Measurements from ENCODE around the gene OBSCN. TPM values are rescaled to one million over a fixed set of nuclear protein-coding genes. Genes with fewer than 3 reads are reported as not detected.
A peak's percentile ranks its signal among the peaks of the same experiment; 100 is the strongest.
"Not testable (repeated sequence)": the region's sequence is repeated elsewhere in the genome, so short reads cannot be mapped to it uniquely, and the experiment has no call there.

The OBSCN gene
- total RNA-seq, 1 donor from 2014 or later, result 7.6 TPM

- Histone ChIP-seq H3K36me3 (ENCODE audit: control insufficient read depth, insufficient read depth, low read length) (no peaks in the 10 kb centered on the region), H3K27me3 (ENCODE audit: control insufficient read depth, insufficient read depth, low read length) (no peaks in the 10 kb centered on the region), H3K4me3 (ENCODE audit: low read depth, low read length) (no peak overlapping the region)
- FAIRE-seq (no peak), DNase-seq (ENCODE audit: low read depth) (no peak)
- TF ChIP-seq, protein P1, sequence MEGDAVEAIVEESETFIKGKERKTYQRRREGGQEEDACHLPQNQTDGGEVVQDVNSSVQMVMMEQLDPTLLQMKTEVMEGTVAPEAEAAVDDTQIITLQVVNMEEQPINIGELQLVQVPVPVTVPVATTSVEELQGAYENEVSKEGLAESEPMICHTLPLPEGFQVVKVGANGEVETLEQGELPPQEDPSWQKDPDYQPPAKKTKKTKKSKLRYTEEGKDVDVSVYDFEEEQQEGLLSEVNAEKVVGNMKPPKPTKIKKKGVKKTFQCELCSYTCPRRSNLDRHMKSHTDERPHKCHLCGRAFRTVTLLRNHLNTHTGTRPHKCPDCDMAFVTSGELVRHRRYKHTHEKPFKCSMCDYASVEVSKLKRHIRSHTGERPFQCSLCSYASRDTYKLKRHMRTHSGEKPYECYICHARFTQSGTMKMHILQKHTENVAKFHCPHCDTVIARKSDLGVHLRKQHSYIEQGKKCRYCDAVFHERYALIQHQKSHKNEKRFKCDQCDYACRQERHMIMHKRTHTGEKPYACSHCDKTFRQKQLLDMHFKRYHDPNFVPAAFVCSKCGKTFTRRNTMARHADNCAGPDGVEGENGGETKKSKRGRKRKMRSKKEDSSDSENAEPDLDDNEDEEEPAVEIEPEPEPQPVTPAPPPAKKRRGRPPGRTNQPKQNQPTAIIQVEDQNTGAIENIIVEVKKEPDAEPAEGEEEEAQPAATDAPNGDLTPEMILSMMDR (IDR thresholded peaks at IDR 0.05; ENCODE audit: insufficient read depth, low read length, severe bottlenecking), result no peak
Observed at GRCh38 chr1:228264090-228264829, 56.4 kb downstream of the OBSCN start.

GRCh38 chr1:228265167-228265566, 57.3 kb downstream of the OBSCN start:
- TF ChIP-seq, protein P1 (IDR thresholded peaks at IDR 0.05; ENCODE audit: insufficient read depth, low read length, severe bottlenecking), result no peak
- DNase-seq (ENCODE audit: low read depth), result no peak

DNA sequence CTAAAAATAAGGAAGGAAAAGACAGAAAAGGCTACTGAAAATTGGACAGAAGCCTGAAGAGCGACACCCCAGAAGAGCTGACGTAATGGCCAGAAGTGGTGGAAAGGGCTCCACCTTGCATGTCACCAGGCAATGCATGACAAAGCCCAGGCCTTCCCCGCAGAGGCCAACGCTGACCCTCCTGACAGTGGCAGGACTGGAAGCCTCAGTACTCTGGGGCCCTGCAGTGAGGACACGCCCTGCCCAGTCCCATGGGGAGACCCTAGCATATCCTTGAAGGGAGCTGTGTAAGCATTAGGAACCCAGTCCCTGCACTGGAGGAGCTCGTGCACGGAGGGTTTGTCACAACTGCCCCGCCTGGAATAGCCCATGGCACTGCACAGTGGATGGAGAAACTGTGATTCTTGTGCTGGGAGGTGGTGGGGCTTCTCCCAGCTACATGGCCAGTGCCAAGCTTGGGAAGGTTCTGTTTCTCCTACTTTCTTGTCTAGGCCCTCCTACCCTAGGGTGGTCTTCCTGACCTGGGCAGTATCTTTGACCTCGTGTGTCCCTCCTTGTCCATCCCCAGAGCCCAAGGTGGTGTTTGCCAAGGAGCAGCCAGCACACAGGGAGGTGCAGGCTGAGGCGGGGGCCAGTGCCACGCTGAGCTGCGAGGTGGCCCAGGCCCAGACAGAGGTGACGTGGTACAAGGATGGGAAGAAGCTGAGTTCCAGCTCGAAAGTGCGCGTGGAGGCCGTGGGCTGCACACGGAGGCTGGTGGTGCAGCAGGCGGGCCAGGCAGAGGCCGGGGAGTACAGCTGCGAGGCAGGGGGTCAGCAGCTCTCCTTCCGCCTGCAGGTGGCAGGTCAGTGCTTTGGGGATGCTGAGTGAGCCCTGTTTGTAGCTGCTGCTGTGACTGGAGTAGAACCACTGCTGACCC, 60.4 kb downstream of the OBSCN start:
- Histone ChIP-seq H3K27me3 (ENCODE audit: control insufficient read depth, insufficient read depth, low read length) (no peaks in the 10 kb centered on the region), H3K36me3 (ENCODE audit: control insufficient read depth, insufficient read depth, low read length) (no peaks in the 10 kb centered on the region), H3K4me3 (ENCODE audit: low read depth, low read length) (no peak overlapping the region)
- FAIRE-seq, result no peak
- TF ChIP-seq, protein P1 (IDR thresholded peaks at IDR 0.05; ENCODE audit: insufficient read depth, low read length, severe bottlenecking), result no peak
- no peak for DNase-seq (ENCODE audit: low read depth)

More at GRCh38 chr1:228265167-228265566, 57.3 kb downstream of the OBSCN start:
- Histone ChIP-seq H3K36me3 (ENCODE audit: control insufficient read depth, insufficient read depth, low read length) (no peaks in the 10 kb centered on the region), H3K27me3 (ENCODE audit: control insufficient read depth, insufficient read depth, low read length) (no peaks in the 10 kb centered on the region), H3K4me3 (ENCODE audit: low read depth, low read length) (no peak overlapping the region)
- FAIRE-seq, result no peak

DNA sequence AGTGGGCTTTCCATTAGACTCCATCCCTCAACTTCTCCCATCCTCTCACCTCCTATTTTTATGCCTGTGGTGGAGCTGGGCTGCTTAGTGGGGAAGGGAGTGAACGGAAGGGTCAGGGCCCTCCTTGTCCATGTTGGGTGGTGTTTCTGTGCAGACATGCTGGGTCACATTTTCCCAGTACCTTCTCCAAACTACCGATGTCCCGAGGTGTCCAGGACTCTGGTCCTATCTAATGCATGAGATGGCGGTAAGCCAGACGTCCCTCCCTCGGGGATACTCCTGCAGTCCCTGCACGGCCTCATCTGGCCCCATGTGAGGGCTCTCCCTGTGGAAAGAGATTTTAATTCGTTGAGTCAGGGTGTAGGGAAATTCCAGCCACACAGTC, 61.0 kb downstream of the OBSCN start:
- H3K27me3 ChIP-seq (ENCODE audit: control insufficient read depth, insufficient read depth, low read length), result no peaks in the 10 kb centered on the region
- no peaks in the 10 kb centered on the region for H3K36me3 ChIP-seq (ENCODE audit: control insufficient read depth, insufficient read depth, low read length)
- H3K4me3 ChIP-seq (ENCODE audit: low read depth, low read length), result no peak overlapping the region
- DNase-seq (ENCODE audit: low read depth), result no peak
- FAIRE-seq, result no peak
- TF ChIP-seq, protein P1 (IDR thresholded peaks at IDR 0.05; ENCODE audit: insufficient read depth, low read length, severe bottlenecking), result no peak

DNA sequence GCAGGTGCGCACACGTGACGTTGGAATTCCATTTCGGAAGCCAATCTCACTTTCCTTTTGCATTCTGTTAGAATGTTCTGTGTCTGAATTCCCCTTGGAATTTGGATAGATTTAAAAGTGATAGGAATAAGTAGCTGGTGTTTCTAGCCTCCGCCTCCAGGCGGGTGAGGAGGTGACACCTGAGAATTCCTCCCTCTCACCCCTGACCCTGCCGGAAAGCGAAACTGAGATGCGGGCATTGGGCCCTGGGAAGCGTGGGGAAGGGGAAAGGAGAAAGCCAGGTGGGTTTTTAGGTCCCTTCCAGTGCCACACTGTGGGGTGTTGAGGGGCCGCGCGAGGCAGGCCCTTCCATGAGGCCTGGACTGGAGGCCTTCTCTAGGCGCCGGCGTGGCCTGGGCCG, 61.6 kb downstream of the OBSCN start:
- DNase-seq (ENCODE audit: low read depth); H3K36me3 ChIP-seq (ENCODE audit: control insufficient read depth, insufficient read depth, low read length); H3K27me3 ChIP-seq (ENCODE audit: control insufficient read depth, insufficient read depth, low read length); H3K4me3 ChIP-seq (ENCODE audit: low read depth, low read length); FAIRE-seq: not testable (repeated sequence)

DNA sequence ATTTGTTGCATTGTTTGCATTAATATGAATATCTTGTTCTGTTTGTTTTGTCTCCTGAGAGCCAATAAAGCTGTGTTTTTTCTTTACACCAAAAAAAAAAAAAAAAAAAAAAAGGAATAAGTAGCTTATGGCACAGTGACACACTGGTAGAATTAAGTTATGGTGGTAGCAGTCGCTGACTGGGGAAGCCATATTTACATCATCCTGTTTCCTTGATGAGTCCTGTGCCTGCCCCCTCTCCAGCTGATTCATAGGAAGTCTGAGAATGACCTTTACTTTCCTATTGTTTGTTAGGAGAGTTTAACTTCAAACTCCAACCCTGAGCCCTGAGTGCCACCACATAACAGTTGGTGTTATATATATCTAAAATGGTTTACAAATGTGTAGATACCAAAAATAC, 62.2 kb downstream of the OBSCN start:
- Histone ChIP-seq H3K4me3 (ENCODE audit: low read depth, low read length) (no peak overlapping the region), H3K36me3 (ENCODE audit: control insufficient read depth, insufficient read depth, low read length) (no peaks in the 10 kb centered on the region), H3K27me3 (ENCODE audit: control insufficient read depth, insufficient read depth, low read length) (no peaks in the 10 kb centered on the region)
- DNase-seq (ENCODE audit: low read depth) (peak; percentile 55), FAIRE-seq (no peak)
- TF ChIP-seq, protein P1 (IDR thresholded peaks at IDR 0.05; ENCODE audit: insufficient read depth, low read length, severe bottlenecking), result no peak
